NT2/D1 (cell line): ENCODE measurements around the gene B4GALT5.
"Not testable (repeated sequence)": the region's sequence is repeated elsewhere in the genome, so short reads cannot be mapped to it uniquely, and the experiment has no call there.

Experiments
- DNase-seq: peaks from one replicate; pipeline ENCODE4 v3.0.0-alpha.2; 2011; ENCODE audit warnings: low read depth, low spot score
- H3K27me3 ChIP-seq: 2 replicates; pipeline ENCODE4 v1.6.0; 2011; ENCODE audit warnings: mild to moderate bottlenecking; ENCODE audit not compliant: insufficient read length, insufficient read depth
- H3K36me3 ChIP-seq: 2 replicates; pipeline ENCODE4 v1.6.1; 2011; ENCODE audit warnings: mild to moderate bottlenecking, low read length, mixed read lengths; ENCODE audit not compliant: insufficient read depth, insufficient read length
- H3K4me1 ChIP-seq: 2 replicates; pipeline ENCODE4 v1.5.1; 2011; ENCODE audit not compliant: insufficient read depth, insufficient read length
- H3K4me3 ChIP-seq: 2 replicates; pipeline ENCODE4 v1.5.1; 2011; ENCODE audit warnings: low read depth; ENCODE audit not compliant: insufficient read length
- H3K9ac ChIP-seq: 2 replicates; pipeline ENCODE4 v1.6.0; 2011; ENCODE audit warnings: low read depth; ENCODE audit not compliant: insufficient read length
- H3K9me3 ChIP-seq: 2 replicates; pipeline ENCODE4 v1.5.1; 2011; ENCODE audit warnings: mild to moderate bottlenecking, low read length; ENCODE audit not compliant: insufficient read depth
- SUZ12 ChIP-seq: IDR thresholded peaks from 2 replicates; pipeline ENCODE4 v1.6.1; 2011; ENCODE audit not compliant: insufficient read length, insufficient read depth; ENCODE audit errors: extremely low read depth
- YY1 ChIP-seq: IDR thresholded peaks from 2 replicates; pipeline ENCODE4 v1.6.1; 2011; ENCODE audit not compliant: insufficient read length, insufficient read depth
- ZNF274 ChIP-seq: IDR thresholded peaks from 2 replicates; pipeline ENCODE4 v1.6.1; 2011; ENCODE audit warnings: mild to moderate bottlenecking, low read depth, low read length

B4GALT5 gene, protein sequence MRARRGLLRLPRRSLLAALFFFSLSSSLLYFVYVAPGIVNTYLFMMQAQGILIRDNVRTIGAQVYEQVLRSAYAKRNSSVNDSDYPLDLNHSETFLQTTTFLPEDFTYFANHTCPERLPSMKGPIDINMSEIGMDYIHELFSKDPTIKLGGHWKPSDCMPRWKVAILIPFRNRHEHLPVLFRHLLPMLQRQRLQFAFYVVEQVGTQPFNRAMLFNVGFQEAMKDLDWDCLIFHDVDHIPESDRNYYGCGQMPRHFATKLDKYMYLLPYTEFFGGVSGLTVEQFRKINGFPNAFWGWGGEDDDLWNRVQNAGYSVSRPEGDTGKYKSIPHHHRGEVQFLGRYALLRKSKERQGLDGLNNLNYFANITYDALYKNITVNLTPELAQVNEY

DNA sequence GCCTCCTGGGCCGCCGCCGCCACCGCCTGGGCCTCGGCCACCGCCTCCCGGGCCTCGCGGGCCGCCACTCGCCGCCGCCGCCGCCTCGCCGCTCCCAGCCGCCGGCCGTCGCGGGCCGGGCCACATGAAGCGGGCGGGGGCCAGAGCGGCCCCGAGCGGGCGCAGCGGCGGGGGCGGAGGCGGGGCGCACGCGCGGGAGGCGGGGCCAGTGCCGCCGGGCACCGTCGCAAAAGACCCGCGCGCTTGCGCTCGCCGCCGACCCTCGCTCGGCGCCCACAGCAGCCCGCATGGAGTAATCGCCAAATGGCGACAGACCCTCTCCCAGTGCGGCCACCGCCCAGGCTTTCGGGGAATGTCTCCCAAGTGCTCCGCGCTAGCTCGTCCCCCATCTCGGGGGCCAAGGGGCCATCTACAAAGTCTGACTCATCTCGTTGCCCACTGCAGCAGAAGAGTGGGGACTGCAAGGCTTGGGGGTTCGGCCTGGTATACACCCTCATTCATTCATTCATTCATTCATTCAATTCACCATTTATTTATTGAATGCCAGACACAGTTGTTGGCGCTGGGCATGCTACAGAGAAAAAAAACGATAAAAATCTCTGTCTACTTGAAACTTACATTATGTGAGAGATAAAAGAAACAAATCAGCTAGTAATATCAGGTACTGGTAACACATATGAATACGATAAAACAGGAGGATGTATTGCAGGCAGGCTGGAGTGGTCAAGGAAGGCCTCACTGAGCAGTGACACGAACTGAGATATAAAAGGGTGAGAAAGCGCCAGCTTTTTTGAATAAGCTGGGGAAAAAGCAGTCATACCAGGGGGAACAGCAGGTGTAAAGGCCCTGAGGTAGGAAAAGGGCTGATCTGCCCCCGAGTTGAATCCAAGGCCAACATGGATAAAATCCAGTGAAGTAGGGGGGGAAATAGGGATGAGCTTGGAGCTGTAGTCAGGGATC, at the start of gene B4GALT5:
TSS of gene B4GALT5 (minus strand) at position 126 of the 960 bp plus-strand sequence. CDS start 188 bp downstream, outside the sequence.
- peak within 1 kb of the TSS; percentile 94 for H3K9ac ChIP-seq
- H3K9me3 ChIP-seq: no peaks in the 10 kb centered on the region
- peak; percentile 92 for DNase-seq
- peaks cover 2% of the 10 kb centered on the region for H3K4me1 ChIP-seq
- H3K4me3 ChIP-seq: peak within 1 kb of the TSS; percentile 86
- TF ChIP-seq ZNF274 (no peak), SUZ12 (peak; percentile 96), YY1 (no peak)
- H3K27me3 ChIP-seq: no peaks in the 10 kb centered on the region
- H3K36me3 ChIP-seq: peaks cover 16% of the 10 kb centered on the region

DNA sequence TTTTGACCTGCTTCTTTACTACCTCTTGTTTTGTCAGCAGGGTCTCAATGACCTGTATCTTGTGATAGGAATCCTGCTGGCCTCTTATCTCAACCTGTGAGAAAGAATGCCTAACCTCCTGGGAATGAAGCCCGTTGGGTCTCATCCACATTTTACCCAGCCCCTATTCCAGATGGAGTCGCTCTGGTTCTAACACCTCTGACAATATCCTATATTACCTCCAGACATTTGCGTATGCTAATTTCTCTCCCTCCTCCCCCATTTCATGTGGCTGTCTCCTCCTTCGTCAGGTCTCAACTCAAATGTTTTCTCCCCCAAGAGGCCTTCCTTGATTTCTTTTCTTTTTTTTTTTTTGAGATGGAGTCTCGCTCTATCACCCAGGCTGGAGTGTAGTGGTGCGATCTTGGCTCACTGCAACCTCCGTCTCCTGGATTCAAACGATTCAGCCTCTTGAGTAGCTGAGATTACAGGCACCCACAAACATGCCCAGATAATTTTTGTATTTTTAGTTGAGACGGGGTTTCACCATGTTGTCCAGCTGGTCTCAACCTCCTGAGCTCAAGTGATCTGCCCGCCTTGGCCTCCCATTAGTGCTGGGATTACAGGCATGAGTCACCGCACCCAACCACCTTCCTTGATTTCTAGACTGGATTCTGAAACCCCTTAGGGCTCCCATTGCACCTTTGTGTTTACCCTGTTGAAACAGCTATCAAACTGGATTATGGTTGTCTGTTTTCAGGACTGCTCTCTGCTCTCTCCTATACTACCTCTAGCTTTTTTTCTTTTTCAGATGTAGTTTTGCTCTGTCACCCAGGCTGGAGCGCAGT, 49.5 kb upstream of the B4GALT5 start:
- Histone ChIP-seq H3K36me3 (no peaks in the 10 kb centered on the region), H3K9me3 (no peaks in the 10 kb centered on the region), H3K9ac (no peak overlapping the region), H3K4me1 (peaks cover 13% of the 10 kb centered on the region), H3K27me3 (no peaks in the 10 kb centered on the region), H3K4me3 (no peak overlapping the region)
- TF ChIP-seq SUZ12 (no peak), ZNF274 (no peak), YY1 (no peak)
- DNase-seq: no peak

DNA sequence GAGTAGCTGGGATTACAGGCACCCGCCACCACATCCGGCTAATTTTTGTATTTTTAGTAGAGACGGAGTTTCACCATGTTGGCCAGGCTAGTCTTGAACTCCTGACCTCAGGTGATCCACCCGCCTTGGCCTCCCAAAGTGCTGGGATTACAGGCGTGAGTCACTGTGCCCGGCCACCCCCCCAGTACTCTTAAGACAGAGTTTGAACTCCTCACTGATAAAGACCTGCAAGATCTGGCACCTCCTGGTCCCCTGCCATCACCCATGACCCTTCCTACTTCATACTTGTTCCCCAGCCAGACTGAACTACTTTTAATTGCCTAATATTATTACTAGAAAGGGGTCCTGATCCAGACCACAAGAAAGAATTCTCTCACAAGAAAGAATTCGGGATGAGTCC, 48.2 kb upstream of the B4GALT5 start:
- not testable (repeated sequence) for H3K27me3 ChIP-seq, H3K9me3 ChIP-seq, DNase-seq, H3K4me3 ChIP-seq, H3K9ac ChIP-seq, H3K36me3 ChIP-seq
- peaks cover 11% of the 10 kb centered on the region for H3K4me1 ChIP-seq

DNA sequence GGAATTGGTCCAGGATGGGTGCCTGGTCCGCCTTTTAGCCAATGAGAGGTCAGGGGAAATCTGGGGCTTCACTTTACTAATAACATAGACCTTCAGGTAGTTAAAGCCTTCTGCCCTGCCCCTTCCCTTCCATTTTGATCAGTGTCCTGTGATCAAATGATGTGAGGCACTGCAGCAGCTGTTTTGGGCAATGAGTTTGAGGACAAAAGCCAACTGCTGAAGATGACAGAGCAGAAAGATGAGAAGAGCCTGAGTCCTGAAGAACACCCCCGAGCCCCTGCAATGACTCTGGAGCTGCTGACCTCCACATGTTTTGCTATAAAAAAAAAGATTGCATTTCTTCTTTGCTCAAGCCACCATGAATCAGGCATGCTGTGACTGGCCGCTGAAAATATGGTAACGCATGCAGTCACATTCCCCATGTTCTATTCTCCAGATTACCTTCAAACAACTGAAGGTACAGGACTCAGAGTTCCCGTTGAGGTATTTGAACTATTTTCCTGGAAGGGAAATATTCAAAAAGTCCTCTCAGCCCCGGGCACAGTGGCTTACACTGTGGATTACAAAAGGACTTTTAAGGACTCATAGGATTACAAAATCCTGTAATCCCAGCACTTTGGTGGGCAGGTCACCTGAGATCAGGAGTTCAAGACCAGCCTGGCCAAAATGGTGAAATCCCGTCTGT, 45.7 kb upstream of the B4GALT5 start:
- TF ChIP-seq YY1 (no peak), SUZ12 (no peak), ZNF274 (no peak)

DNA sequence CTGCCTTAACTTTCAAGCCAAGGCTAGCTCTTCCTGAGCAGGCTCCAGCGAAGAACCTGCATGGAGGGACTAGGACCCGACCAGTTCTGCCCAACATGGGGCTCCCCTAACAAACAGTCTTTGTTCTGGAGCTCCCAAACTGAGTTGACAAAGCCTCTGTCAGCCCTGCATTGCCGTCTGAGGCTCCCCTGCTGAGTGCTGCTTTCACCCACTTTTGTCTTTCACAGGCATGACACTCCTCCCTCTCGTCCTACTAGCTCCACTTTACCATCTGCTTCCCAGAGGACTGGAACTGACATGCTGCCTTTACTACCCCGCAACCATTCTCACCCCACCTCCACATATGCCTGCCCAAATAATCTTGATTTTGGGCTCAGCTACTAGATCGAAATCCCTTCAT, 45.1 kb upstream of the B4GALT5 start:
- peaks cover 11% of the 10 kb centered on the region for H3K4me1 ChIP-seq
- H3K9me3 ChIP-seq: no peaks in the 10 kb centered on the region
- peak overlapping the region; percentile 47 for H3K9ac ChIP-seq
- TF ChIP-seq SUZ12 (no peak), YY1 (no peak), ZNF274 (no peak)
- no peak overlapping the region for H3K4me3 ChIP-seq
- H3K27me3 ChIP-seq: no peaks in the 10 kb centered on the region
- peak; percentile 63 for DNase-seq
- H3K36me3 ChIP-seq: no peaks in the 10 kb centered on the region

More for the DNA sequence above, 45.7 kb upstream of the B4GALT5 start:
- Histone ChIP-seq H3K4me3 (no peak overlapping the region), H3K4me1 (peaks cover 11% of the 10 kb centered on the region), H3K27me3 (no peaks in the 10 kb centered on the region), H3K36me3 (no peaks in the 10 kb centered on the region), H3K9ac (peak overlapping the region; percentile 47), H3K9me3 (no peaks in the 10 kb centered on the region)
- DNase-seq: no peak

DNA sequence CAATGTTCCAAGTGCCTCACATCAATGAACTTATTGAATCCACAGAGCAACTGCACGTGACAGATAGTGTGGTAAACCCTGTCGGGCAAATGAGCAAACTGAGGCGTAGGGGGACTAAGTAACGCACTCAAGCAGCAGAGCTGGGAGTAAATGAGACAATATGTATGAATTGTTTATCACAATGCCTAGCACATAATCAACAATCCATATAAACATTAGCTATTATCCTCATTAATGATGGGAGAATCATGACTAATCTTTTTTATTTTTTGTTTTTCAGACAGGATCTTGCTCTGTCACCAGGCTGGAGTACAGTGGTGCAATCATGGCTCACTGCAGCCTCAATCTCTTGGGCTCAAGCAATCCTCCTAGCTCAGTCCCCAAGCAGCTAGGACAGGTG, 43.9 kb upstream of the B4GALT5 start:
- Histone ChIP-seq H3K9me3 (no peaks in the 10 kb centered on the region), H3K27me3 (no peaks in the 10 kb centered on the region), H3K4me3 (no peak overlapping the region), H3K4me1 (peaks cover 8% of the 10 kb centered on the region), H3K36me3 (no peaks in the 10 kb centered on the region), H3K9ac (no peak overlapping the region)
- no peak for DNase-seq
- no peak for TF ChIP-seq ZNF274
- no peak for TF ChIP-seq YY1
- TF ChIP-seq SUZ12: no peak
